Measurements from ENCODE around the gene ZBTB8B.

ZBTB8B gene

DNA sequence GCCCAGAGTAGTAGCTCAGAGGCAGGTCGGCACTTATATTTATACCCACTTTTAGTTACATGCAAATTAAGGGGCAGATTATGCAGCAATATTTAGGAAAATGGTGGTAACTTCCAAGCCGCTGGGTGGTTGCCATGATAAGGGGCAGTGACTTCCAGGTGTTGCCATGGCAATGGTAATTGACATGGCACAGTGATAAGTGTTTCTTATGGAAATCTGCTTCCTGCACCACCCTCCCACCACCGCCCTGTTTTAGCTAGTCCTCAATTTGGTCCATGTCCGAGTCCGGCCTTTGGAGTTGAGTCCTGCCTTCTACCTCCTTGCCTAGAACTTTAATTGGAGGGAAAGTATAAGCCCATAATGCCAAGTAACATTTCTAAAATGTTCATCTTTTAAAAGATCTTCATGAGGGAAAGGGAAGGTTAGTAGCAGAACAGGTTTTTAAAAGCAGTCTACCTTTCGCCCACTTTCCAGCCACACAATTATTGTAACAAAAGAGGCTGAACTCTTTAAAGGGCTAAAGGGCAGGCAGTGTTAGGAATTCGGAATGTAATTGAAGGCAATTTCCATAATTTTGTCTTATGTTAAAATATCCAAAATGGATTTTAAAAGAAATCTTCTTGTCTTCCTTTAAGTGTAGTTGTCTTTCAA is 21.7 kb downstream of the ZBTB8B start:
- no peak overlapping the region for H3K27ac Mint-ChIP-seq
- peaks cover 0 to 6% of the 10 kb centered on the region in 2 donors for H3K9me3 Mint-ChIP-seq
- DNase-seq = no peak
- peaks cover 27% of the 10 kb centered on the region for H3K27me3 Mint-ChIP-seq
- no peak overlapping the region for H3K4me3 Mint-ChIP-seq
- no peaks in the 10 kb centered on the region for H3K4me1 Mint-ChIP-seq
- ATAC-seq = no peak

DNA sequence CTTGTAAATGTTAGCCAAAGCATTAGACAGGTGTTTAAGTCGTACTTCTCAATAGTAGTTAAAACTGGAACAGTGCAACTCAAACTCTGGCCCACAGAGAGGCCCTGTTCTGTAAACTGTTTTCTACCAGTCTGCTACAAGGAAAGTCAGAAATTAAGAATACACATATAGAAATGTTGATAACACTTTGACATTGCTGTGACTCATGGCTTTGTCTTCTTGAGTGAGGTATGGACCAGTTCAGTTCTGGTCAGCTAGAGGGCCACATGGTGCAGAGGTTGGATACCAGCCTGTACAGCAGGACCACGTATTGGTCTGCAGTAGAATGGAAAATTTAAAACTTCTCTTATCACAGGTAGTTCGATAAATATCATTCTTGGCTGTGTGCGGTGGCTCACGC is 22.3 kb downstream of the ZBTB8B start:
- ATAC-seq = no peak
- Mint-ChIP-seq H3K4me3 (no peak overlapping the region), H3K27me3 (peaks cover 27% of the 10 kb centered on the region), H3K4me1 (no peaks in the 10 kb centered on the region), H3K27ac (no peak overlapping the region), H3K9me3 (peaks cover 0 to 6% of the 10 kb centered on the region in 2 donors)
- DNase-seq = no peak

DNA sequence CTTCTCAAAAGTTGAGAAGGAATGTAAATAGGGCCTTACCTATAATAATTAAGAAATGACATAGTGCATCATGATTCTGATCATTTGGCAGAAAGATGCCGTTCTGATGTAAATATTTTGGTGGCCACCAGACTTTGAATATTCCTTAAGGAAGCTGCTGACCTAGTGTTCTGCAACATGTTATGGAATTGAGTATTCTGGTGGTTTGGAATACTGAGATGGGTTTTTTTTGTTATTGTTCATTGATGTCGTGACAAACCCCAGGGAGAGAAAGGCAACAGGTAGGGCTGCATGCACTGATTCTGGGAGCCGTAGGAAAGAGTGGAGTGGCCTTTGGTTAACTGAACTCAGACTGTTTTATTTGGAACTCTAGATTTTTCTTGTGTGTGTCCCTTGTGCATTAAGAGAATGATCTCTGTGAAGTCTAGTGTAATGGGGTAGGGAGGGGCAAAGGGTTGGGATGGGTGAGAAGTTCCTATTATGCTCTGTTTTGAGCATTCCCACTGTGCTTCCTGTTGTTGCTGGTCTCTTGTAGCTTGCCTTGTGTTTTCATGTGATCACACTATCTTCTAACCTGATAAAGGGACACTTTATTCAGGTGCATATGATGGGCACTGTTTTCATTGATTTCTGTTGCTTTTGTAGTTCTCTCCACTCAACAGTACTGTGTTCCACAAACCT is 25.0 kb downstream of the ZBTB8B start:
- no peaks in the 10 kb centered on the region for H3K4me1 Mint-ChIP-seq

DNA sequence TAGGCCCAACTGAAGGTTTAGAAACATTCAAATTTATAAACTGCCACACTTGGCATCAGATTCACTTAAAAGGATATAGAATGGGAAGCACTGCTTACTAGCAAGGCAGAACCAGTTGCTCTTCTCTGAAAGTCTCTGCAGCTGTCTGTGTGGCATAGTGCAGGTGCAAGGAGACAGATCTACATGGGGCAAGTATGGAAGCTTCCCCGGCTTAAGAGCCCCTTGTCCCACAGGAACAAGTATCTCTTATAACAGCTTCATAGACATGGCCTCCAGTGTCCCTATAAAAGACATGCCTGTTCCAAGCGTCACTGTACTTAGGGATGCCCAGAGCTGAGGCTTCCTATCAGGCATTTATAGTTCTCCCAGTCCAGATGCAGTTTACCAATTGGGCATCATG is 26.5 kb downstream of the ZBTB8B start:
- ATAC-seq (no peak), DNase-seq (no peak)
- Mint-ChIP-seq H3K27me3 (peaks cover 23% of the 10 kb centered on the region), H3K27ac (no peak overlapping the region), H3K4me1 (no peaks in the 10 kb centered on the region), H3K9me3 (no peaks in the 10 kb centered on the region), H3K4me3 (no peak overlapping the region)

More for the DNA sequence above, 25.0 kb downstream of the ZBTB8B start:
- H3K4me3 Mint-ChIP-seq = no peak overlapping the region
- peaks cover 26% of the 10 kb centered on the region for H3K27me3 Mint-ChIP-seq
- no peak overlapping the region for H3K27ac Mint-ChIP-seq
- DNase-seq (no peak), ATAC-seq (no peak)
- H3K9me3 Mint-ChIP-seq = no peaks in the 10 kb centered on the region

DNA sequence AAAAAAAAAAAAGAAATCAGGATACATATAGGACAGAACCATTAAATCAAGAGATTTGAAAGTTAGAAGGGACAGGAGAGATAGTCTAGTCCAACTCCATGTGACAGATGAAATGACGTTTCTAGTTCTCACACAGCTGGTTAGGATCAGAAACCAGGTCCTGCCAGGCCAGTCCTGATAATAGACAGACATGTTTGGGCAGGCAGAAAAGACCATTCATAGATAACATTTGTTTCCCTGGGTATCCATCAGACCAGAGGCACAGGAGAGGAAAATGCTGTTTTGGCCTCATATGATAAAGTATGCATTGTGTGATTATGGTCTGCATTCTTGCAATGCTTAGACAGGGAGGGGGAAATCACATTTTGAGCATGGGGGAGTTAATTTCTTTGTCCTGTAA is 29.3 kb downstream of the ZBTB8B start:
- no peaks in the 10 kb centered on the region for H3K9me3 Mint-ChIP-seq
- H3K27ac Mint-ChIP-seq = no peak overlapping the region
- H3K4me1 Mint-ChIP-seq = no peaks in the 10 kb centered on the region
- DNase-seq (no peak), ATAC-seq (no peak)
- H3K27me3 Mint-ChIP-seq = peaks cover 35% of the 10 kb centered on the region
- H3K4me3 Mint-ChIP-seq = no peak overlapping the region

DNA sequence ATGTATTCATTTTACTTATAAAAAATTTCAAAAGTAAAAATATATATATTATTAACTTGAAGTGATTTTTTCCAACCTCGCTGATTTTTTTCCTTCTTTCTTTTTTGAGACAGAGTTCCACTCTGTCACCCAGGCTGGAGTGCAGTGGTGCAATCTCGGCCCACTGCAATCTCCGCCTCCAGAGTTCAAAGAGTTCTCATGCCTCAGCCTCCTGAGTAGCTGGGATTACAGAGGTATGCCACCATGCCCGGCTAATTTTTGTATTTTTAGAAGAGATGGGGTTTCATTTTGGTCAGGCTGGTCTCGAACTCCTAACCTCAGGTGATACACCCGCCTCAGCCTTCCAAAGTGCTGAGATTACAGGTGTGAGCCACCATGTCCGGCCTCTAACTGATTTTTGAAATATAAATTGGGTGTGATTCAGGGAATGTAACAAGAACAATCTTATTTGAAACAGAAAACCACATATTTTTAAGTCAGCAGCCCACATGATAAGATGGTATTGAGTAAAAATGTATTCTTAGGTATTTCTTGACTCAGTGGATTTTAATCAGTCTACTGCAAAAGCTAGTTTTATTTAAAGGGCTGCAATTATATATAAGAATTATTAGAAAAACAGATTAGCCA is 30.0 kb downstream of the ZBTB8B start:
- H3K4me1 Mint-ChIP-seq = peaks cover 3% of the 10 kb centered on the region
- H3K27ac Mint-ChIP-seq = no peak overlapping the region
- no peak for DNase-seq
- no peak for ATAC-seq
- H3K4me3 Mint-ChIP-seq = no peak overlapping the region
- H3K27me3 Mint-ChIP-seq = peaks cover 38% of the 10 kb centered on the region
- no peaks in the 10 kb centered on the region for H3K9me3 Mint-ChIP-seq

DNA sequence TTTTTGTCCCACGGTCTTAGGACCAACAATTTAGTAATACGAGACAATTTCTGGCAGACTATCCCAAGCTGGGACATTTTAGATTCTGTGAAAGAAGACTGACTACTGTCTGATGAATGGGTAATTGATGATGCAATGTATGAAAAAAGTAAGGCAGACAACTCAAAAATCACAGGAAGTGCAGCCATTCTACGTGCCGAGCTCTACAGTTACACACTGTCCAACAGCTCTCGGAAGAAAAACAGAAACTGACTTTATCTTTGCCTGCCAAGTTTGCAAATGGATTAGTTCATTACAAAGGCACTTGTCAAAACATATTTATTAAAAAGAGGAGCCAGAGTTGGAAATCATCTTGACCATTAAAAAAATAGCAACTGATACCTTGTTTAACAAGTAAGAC is 31.3 kb downstream of the ZBTB8B start:
- DNase-seq = no peak
- Mint-ChIP-seq H3K9me3 (no peaks in the 10 kb centered on the region), H3K4me3 (no peak overlapping the region), H3K4me1 (peaks cover 6% of the 10 kb centered on the region), H3K27me3 (peaks cover 34% of the 10 kb centered on the region), H3K27ac (no peak overlapping the region)
- no peak for ATAC-seq

DNA sequence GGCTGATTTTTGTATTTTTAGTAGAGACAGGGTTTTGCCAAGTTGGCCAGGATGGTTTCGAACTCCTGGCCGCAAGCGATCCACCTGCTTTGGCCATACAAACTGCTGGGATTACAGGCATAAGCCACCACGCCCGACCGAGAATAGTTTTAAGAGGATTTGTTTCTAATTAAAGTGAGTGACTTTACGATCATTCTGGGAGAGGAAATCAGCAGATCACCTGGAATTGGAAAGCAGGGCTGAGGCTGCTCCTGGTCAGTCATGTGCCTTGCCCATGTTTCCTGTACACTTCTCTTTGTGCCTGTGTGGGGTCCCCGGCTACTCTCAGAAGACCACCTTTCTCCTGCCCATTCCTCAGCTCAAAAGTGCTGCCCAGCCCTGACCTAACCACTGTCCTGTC is 33.9 kb downstream of the ZBTB8B start:
- ATAC-seq (no peak), DNase-seq (no peak)
- peaks cover 6% of the 10 kb centered on the region for H3K4me1 Mint-ChIP-seq
- H3K9me3 Mint-ChIP-seq = no peaks in the 10 kb centered on the region
- H3K27me3 Mint-ChIP-seq = peaks cover 47% of the 10 kb centered on the region
- no peak overlapping the region for H3K4me3 Mint-ChIP-seq
- no peak overlapping the region for H3K27ac Mint-ChIP-seq

DNA sequence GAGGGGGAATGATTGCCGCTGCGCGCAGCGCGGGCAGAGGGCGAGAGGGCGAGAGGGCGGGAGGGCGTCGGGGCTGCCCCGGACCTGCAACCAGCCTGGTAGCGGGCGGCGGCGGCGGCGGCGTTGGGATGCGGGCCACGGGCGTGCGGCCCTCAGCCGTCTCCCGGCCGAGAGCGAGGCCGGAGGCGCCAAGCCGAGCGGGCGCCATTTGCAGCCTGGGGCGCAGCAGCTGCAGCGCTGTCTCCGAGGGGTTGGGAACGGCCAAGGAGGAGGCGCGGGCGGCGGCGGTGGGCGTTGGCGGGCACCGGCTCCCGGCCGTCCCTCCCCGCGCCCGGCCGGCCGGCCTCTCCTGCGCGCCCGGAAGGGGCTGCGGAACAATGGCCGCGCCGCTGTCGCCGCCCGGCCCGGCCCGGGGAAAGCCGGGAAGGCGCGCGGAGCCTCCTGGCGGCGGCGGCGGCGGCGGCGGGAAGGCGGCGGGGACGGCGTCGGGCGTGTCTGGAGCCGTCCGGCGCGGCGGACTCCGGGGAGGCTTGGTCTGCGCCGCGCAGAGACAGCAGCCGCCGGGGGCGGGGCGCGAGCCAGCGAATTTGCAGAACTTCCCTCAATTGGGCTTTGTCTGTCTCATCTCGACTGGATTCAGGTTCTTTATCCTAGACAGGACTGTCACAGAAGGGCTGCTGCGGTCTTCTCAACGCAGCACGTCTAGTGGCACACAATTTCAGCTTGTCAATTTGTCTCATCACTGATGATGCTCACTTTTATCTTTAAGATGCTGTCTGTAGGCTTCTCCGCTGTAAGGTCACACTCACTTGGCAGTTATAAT is 35.7 kb downstream of the ZBTB8B start:
- Mint-ChIP-seq H3K27me3 (peaks cover 56% of the 10 kb centered on the region), H3K9me3 (no peaks in the 10 kb centered on the region), H3K4me1 (peaks cover 6% of the 10 kb centered on the region), H3K27ac (peak overlapping the region; percentile 19 to 27), H3K4me3 (peak overlapping the region; percentile 85 to 88)
- peak; percentile 88 for ATAC-seq
- DNase-seq = peak; percentile 34 to 35

DNA sequence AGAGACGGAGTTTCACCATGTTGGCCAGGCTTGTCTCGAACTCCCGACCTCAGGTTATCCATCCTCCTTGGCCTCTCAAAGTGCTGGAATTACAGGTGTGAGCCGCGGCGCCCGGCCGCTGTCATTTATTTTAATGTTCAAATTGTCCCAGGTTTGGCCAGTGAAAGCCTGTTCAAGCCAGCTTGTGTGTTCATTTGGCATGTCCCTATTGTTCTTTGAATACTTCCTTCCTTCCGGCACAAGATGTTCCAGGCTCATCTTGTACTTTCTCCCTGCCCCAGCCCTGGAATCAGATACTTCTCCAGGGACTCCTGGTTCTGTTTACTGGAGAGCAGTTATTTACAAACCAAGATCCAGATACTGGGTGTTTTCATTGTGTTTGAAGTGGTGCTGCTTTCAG is 37.0 kb downstream of the ZBTB8B start:
- H3K9me3 Mint-ChIP-seq = no peaks in the 10 kb centered on the region
- ATAC-seq (no peak), DNase-seq (no peak)
- peaks cover 67% of the 10 kb centered on the region for H3K27me3 Mint-ChIP-seq
- H3K27ac Mint-ChIP-seq = no peak overlapping the region
- peaks cover 6% of the 10 kb centered on the region for H3K4me1 Mint-ChIP-seq
- H3K4me3 Mint-ChIP-seq = no peak overlapping the region

DNA sequence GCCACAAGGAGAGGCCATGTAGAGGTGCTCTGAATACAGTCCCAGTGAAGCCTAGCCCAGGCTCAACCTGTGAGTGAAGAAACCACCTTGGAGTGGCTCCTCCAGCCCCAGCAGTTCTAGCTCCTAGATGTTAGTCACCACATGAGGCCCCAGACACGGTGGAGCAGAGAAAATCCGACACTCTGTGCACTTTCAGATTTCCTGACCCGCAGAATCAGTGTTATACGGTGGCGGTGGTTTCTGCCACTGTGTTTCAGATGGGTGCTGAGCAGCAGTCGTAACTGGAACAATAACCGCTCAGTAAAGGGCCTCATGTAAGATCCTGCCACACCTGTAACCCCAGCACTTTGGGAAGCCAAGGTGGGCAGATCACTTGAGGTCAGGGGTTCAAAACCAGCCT is 38.3 kb downstream of the ZBTB8B start:
- Mint-ChIP-seq H3K9me3 (no peaks in the 10 kb centered on the region), H3K27me3 (peaks cover 56% of the 10 kb centered on the region), H3K4me3 (no peak overlapping the region), H3K4me1 (peaks cover 6% of the 10 kb centered on the region), H3K27ac (no peak overlapping the region)
- DNase-seq (no peak), ATAC-seq (no peak)

DNA sequence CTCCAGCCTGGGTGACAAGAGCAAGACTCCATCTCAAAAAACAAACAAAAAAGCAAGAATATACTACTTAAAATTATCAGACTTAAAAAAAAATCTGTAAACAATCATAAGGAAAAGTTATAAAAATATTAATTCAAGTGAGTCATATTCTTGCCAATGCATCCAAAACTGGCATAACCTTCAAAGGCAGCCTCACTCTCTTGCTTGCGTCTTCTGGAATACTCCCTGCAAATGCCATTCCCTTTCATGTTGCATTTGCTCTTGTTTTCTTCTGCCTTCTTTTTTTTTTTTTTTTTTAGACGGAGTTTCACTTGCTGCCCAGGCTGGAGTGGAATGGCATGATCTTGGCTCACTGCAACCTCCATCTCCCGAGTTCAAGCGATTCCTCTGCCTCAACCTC is 42.1 kb downstream of the ZBTB8B start:
- no peaks in the 10 kb centered on the region for H3K4me1 Mint-ChIP-seq
- H3K9me3 Mint-ChIP-seq = no peaks in the 10 kb centered on the region
- DNase-seq = no peak
- peaks cover 33% of the 10 kb centered on the region for H3K27me3 Mint-ChIP-seq
- ATAC-seq = no peak
- H3K4me3 Mint-ChIP-seq = no peak overlapping the region
- H3K27ac Mint-ChIP-seq = no peak overlapping the region

DNA sequence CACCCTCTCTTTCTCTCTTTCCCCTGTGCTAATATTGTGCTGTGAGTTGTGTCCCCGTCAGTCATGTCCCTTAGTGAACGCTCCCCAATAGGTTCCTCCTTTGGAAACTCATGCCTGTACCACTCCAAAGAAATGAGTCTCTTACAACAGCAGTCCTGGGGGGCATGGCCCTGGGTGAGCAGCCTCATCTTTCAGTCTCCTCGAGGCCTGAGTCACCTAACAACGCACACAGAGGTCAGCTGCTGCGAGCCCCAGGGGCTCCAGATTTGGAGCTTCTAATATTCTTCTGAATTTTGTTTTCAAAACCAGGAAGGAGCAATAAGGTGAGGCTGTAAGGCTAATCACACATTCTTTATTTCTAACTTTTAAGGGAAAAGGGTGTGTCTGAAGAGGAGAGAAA is 43.9 kb downstream of the ZBTB8B start:
- Mint-ChIP-seq H3K27me3 (peaks cover 29% of the 10 kb centered on the region), H3K4me3 (no peak overlapping the region), H3K4me1 (no peaks in the 10 kb centered on the region), H3K27ac (peak overlapping the region in 1 of 2 donors; percentile 56), H3K9me3 (no peaks in the 10 kb centered on the region)
- DNase-seq (no peak), ATAC-seq (no peak)

DNA sequence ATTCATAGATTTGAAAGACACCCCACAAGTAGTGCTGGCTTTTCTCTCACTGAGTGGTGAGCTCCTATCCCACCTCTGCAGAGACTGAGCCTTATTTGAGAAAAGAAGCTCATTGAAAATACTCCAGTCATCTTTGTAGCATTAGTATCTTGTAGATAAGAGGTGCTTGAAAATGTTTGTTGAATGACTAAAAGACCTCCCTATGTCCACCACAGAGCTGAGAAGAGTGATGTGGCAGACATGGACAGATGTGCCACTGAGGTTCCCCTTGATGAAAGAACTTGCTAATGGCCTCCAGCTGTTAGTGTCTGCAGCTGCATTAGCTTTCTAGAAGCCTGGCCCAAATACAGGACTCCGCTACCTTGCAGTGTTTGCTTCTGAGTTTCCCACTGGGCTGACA is 45.1 kb downstream of the ZBTB8B start:
- Mint-ChIP-seq H3K27me3 (peaks cover 27% of the 10 kb centered on the region), H3K27ac (no peak overlapping the region), H3K4me3 (no peak overlapping the region), H3K4me1 (no peaks in the 10 kb centered on the region), H3K9me3 (no peaks in the 10 kb centered on the region)
- ATAC-seq (no peak), DNase-seq (no peak)

Measured in stimulated activated naive CD8-positive, alpha-beta T cell treated with anti-CD3 and anti-CD28 coated beads, Interleukin-15, amount 100 ng/mL, for 72 hours (primary cell).